ENCODE measurements around the gene NLRC3. TPM values are rescaled to one million over a fixed set of nuclear protein-coding genes. Genes with fewer than 3 reads are reported as not detected.

NLRC3 gene
- total and polyA plus RNA-seq, 2 donors from 2014 or later, result 0.52 to 5.3 TPM

DNA sequence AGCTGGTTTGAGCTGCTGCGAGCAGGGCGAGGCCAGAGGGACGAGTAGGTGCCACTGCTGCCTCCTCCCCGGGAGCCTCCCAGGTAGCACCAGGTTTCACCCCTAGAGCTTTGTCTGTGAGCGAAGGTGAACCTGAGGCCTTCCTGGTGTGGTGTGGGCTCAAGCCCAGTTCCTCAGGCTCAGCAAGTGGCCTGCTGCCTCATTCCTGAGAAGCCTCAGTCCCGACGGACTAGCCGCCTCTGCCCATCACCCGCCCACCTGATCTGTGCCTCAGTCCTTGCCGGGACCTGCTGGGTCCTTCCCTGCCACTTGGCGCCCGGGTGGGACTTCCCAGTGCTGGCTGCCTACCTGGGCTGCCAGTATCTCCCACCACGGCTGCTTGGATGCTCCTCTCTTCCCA, 1.7 kb downstream of the NLRC3 start:
- intact Hi-C loops (cut with DNase I), result no loop called here
- TF ChIP-seq, protein P1, sequence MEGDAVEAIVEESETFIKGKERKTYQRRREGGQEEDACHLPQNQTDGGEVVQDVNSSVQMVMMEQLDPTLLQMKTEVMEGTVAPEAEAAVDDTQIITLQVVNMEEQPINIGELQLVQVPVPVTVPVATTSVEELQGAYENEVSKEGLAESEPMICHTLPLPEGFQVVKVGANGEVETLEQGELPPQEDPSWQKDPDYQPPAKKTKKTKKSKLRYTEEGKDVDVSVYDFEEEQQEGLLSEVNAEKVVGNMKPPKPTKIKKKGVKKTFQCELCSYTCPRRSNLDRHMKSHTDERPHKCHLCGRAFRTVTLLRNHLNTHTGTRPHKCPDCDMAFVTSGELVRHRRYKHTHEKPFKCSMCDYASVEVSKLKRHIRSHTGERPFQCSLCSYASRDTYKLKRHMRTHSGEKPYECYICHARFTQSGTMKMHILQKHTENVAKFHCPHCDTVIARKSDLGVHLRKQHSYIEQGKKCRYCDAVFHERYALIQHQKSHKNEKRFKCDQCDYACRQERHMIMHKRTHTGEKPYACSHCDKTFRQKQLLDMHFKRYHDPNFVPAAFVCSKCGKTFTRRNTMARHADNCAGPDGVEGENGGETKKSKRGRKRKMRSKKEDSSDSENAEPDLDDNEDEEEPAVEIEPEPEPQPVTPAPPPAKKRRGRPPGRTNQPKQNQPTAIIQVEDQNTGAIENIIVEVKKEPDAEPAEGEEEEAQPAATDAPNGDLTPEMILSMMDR (IDR thresholded peaks at IDR 0.05; ENCODE audit: borderline replicate concordance, extremely low read depth, insufficient read depth), result no peak
- Histone ChIP-seq H3K36me3 (ENCODE audit: control insufficient read depth in 2 of 3, insufficient read depth in 3 of 3, low read length in 3 of 3) (no peaks in the 10 kb centered on the region), H3K27me3 (ENCODE audit: control insufficient read depth, insufficient read depth, low read length) (no peaks in the 10 kb centered on the region), H3K4me1 (ENCODE audit: control insufficient read depth in 2 of 3, insufficient read depth in 2 of 3, low read depth in 1 of 3, low read length in 3 of 3) (no peaks in the 10 kb centered on the region), H3K27ac (ENCODE audit: low read depth in 2 of 2, low read length in 2 of 2) (no peak overlapping the region), H3K9ac (ENCODE audit: low read length in 3 of 3) (no peak overlapping the region), H3K9me3 (ENCODE audit: control insufficient read depth in 2 of 3, insufficient read depth in 1 of 3, low read length in 3 of 3) (peaks cover 0 to 2% (median 0%) of the 10 kb centered on the region in 3 donors), H3K4me3 (ENCODE audit: low read length in 3 of 3) (no peak overlapping the region)
- DNase-seq (no peak), FAIRE-seq (no peak)

DNA sequence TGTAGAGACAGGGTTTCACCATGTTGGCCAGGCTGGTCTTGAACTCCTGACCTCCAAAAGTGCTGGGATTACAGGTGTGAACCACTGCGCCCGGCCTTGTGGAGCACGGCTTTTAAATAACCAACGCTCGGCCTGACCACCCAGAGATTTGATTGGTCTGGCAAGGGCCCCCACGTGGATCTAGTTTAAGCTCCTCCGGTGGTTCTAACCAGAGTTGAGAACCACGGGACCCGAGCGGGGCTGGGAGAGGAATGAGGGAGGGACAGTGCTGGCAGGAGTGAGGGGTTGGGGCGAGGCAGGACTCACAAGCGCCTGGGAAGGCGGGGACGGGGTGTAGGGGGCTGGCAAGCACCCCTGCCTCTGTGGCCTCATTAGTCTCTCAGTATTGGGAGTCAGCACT, 3.0 kb downstream of the NLRC3 start:
- Histone ChIP-seq H3K36me3 (ENCODE audit: control insufficient read depth in 2 of 3, insufficient read depth in 3 of 3, low read length in 3 of 3) (no peaks in the 10 kb centered on the region), H3K9me3 (ENCODE audit: control insufficient read depth in 2 of 3, insufficient read depth in 1 of 3, low read length in 3 of 3) (peaks cover 0 to 6% (median 0%) of the 10 kb centered on the region in 3 donors), H3K4me1 (ENCODE audit: control insufficient read depth in 2 of 3, insufficient read depth in 2 of 3, low read depth in 1 of 3, low read length in 3 of 3) (no peaks in the 10 kb centered on the region), H3K27me3 (ENCODE audit: control insufficient read depth, insufficient read depth, low read length) (no peaks in the 10 kb centered on the region), H3K9ac (ENCODE audit: low read length in 3 of 3) (no peak overlapping the region), H3K27ac (ENCODE audit: low read depth in 2 of 2, low read length in 2 of 2) (no peak overlapping the region), H3K4me3 (ENCODE audit: low read length in 3 of 3) (no peak overlapping the region)
- FAIRE-seq (no peak), DNase-seq (peak in 1 of 5 donors; percentile 52)
- TF ChIP-seq, protein P1 (IDR thresholded peaks at IDR 0.05; ENCODE audit: borderline replicate concordance, extremely low read depth, insufficient read depth), result no peak
- intact Hi-C loops (cut with DNase I), result no loop called here

DNA sequence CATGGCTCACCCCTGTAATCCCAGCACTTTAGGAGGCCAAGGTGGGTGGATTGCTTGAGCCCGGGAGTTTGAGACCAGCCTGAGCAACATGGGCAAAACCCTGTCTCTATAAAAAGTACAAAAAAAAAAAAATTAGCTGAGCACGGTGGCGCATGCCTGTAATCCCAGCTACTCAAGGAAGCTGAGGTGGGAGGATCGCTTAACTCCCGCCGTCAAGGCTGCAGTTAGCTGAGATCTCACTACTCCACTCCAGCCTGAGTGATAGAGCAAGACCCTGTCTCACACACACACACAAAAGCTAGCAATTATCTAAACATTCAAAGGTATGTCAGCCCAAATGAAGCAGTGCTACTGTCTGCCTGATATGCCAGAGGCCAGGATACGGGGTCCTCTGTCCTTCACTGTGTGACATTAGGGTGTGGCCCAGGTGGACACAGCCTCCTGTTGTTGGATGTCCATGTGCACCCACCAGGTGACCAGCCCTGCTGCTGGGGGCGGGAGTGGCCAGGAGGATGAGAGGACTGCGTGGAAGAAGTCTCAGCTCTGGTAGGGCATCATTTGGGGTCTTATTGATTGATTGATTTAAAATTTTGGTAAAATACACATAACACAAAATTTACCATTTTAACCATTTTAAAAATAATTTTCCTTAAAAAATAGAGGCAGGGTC, 3.9 kb downstream of the NLRC3 start:
- TF ChIP-seq, protein P1 (IDR thresholded peaks at IDR 0.05; ENCODE audit: borderline replicate concordance, extremely low read depth, insufficient read depth), result no peak
- Histone ChIP-seq H3K27me3 (ENCODE audit: control insufficient read depth, insufficient read depth, low read length) (no peaks in the 10 kb centered on the region), H3K27ac (ENCODE audit: low read depth in 2 of 2, low read length in 2 of 2) (no peak overlapping the region), H3K9ac (ENCODE audit: low read length in 3 of 3) (no peak overlapping the region), H3K4me1 (ENCODE audit: control insufficient read depth in 2 of 3, insufficient read depth in 2 of 3, low read depth in 1 of 3, low read length in 3 of 3) (no peaks in the 10 kb centered on the region), H3K36me3 (ENCODE audit: control insufficient read depth in 2 of 3, insufficient read depth in 3 of 3, low read length in 3 of 3) (no peaks in the 10 kb centered on the region), H3K9me3 (ENCODE audit: control insufficient read depth in 2 of 3, insufficient read depth in 1 of 3, low read length in 3 of 3) (peaks cover 0 to 6% (median 0%) of the 10 kb centered on the region in 3 donors), H3K4me3 (ENCODE audit: low read length in 3 of 3) (no peak overlapping the region)
- intact Hi-C loops (cut with DNase I), result no loop called here
- DNase-seq (peak in 1 of 5 donors; percentile 37), FAIRE-seq (no peak)
